ENCODE measurements around the gene ATP11A. TPM values are rescaled to one million over a fixed set of nuclear protein-coding genes. Genes with fewer than 3 reads are reported as not detected.
A peak's percentile ranks its signal among the peaks of the same experiment; 100 is the strongest.

Gene ATP11A
- total and polyA plus RNA-seq, 9 of the 15 experiments (the other 6 are each of a cell fraction or from before 2014, with no cell fraction given) = 0.38 to 34.2 (median 4.2) TPM

GRCh38 chr13:112689303-112690245 is at the start of gene ATP11A (continued):
- TF ChIP-seq CUX1 (CRISPR knock-in tag; IDR thresholded peaks at IDR 0.05) (no peak), SMARCA4 (IDR thresholded peaks at IDR 0.05) (no peak), HIVEP1 (CRISPR knock-in tag; IDR thresholded peaks at IDR 0.05) (no peak), CTBP1 (IDR thresholded peaks at IDR 0.05; ENCODE audit: borderline replicate concordance) (no peak), MAFK (IDR thresholded peaks at IDR 0.05; ENCODE audit: low read length) (no peak), HDAC8 (tag; IDR thresholded peaks at IDR 0.05) (no peak), BRD9 (IDR thresholded peaks at IDR 0.05; ENCODE audit: low read depth, partially characterized antibody) (no peak), CHD4 (IDR thresholded peaks at IDR 0.05; ENCODE audit: insufficient read depth, insufficient replicate concordance, low read depth, low read length, poor library complexity, severe bottlenecking) (no peak), DMBX1 (CRISPR knock-in tag; IDR thresholded peaks at IDR 0.05; ENCODE audit: borderline replicate concordance) (no peak), KDM2B (CRISPR knock-in tag; IDR thresholded peaks at IDR 0.05) (no peak), ZFPM2 (CRISPR knock-in tag; IDR thresholded peaks at IDR 0.05) (no peak), ZBTB9 (CRISPR knock-in tag; IDR thresholded peaks at IDR 0.05) (no peak), U2AF2 (optimal IDR thresholded peaks at IDR 0.05; ENCODE audit: low read depth, low read length) (no peak), RBFOX2 (IDR thresholded peaks at IDR 0.05; ENCODE audit: low read depth, low read length) (peak; percentile 82)
- TF ChIP-seq, protein P1, sequence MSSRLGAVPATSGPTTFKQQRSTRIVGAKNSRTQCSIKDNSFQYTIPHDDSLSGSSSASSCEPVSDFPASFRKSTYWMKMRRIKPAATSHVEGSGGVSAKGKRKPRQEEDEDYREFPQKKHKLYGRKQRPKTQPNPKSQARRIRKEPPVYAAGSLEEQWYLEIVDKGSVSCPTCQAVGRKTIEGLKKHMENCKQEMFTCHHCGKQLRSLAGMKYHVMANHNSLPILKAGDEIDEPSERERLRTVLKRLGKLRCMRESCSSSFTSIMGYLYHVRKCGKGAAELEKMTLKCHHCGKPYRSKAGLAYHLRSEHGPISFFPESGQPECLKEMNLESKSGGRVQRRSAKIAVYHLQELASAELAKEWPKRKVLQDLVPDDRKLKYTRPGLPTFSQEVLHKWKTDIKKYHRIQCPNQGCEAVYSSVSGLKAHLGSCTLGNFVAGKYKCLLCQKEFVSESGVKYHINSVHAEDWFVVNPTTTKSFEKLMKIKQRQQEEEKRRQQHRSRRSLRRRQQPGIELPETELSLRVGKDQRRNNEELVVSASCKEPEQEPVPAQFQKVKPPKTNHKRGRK (tag; IDR thresholded peaks at IDR 0.05) = no peak
- TF ChIP-seq, protein P2, sequence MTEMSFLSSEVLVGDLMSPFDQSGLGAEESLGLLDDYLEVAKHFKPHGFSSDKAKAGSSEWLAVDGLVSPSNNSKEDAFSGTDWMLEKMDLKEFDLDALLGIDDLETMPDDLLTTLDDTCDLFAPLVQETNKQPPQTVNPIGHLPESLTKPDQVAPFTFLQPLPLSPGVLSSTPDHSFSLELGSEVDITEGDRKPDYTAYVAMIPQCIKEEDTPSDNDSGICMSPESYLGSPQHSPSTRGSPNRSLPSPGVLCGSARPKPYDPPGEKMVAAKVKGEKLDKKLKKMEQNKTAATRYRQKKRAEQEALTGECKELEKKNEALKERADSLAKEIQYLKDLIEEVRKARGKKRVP (CRISPR knock-in tag; IDR thresholded peaks at IDR 0.05) = no peak
- TF ChIP-seq, protein P3, sequence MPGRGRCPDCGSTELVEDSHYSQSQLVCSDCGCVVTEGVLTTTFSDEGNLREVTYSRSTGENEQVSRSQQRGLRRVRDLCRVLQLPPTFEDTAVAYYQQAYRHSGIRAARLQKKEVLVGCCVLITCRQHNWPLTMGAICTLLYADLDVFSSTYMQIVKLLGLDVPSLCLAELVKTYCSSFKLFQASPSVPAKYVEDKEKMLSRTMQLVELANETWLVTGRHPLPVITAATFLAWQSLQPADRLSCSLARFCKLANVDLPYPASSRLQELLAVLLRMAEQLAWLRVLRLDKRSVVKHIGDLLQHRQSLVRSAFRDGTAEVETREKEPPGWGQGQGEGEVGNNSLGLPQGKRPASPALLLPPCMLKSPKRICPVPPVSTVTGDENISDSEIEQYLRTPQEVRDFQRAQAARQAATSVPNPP (IDR thresholded peaks at IDR 0.05; ENCODE audit: borderline replicate concordance, insufficient read depth, insufficient read length) = no peak
